ENCODE results near the gene CBLB. TPM values are rescaled to one million over a fixed set of nuclear protein-coding genes. Genes with fewer than 3 reads are reported as not detected.

The CBLB gene
- total and polyA plus RNA-seq, 2 experiments from 2014 or later: 36.6 to 41.9 TPM

DNA sequence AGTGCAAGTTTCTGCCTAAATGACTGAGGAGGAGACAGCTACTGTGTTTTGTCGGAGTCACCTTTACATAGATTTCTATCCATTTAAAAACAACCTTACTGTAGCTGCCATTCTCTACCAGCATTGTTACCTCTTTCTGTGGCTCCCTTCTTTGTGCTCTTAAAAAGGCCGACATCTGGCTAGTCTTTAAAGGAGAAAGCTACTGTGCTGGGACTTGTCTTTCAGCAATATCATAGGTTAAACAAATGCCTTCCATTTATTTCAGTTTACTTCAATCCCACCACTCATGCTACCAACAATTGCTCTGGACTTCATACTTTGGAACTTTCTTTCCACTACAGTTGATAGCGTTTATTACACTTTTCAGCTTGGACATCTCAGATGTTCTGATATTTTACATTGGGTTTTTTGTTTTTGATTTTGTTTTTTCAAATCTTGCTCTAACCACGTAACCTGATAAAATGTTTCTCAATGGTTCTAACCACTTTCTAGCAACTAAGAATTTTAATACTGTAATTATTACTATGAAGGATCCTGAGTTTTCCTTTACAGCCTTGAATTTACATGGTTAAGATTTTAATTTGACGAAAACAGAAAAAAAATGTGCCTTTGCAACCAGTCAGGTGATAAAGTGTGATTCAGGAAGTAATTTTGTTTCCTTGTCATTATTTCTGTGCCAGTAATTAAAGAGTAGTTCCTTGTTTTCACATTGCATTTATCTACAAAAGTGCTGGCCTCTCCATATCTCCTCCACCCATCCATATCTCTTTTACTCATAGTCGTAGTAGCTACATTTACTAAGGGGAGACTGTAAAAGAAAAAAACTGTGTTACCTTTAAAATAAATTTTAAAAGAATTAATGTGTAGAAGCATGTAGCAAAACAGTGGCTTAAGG lies 1.3 kb upstream of the CBLB start:
- peak overlapping the region; percentile 90 for H3K4me3 ChIP-seq
- H4K20me1 ChIP-seq (ENCODE audit: insufficient read depth): no peaks in the 10 kb centered on the region
- TF ChIP-seq EZH2phosphoT487 (IDR thresholded peaks at IDR 0.05; ENCODE audit: insufficient read depth, low read depth): no peak
- TF ChIP-seq EZH2 (IDR thresholded peaks at IDR 0.05; ENCODE audit: insufficient read depth, poor library complexity, severe bottlenecking): no peak
- H2AFZ ChIP-seq: peak overlapping the region; percentile 83
- H3K27me3 ChIP-seq (replicated peaks; ENCODE audit: insufficient read depth): no peaks in the 10 kb centered on the region
- no peaks in the 10 kb centered on the region for H3K9me2 ChIP-seq (ENCODE audit: insufficient read depth)
- H3K79me2 ChIP-seq (ENCODE audit: insufficient read depth): peaks cover 51% of the 10 kb centered on the region
- H3K9me3 ChIP-seq (ENCODE audit: low read depth): no peaks in the 10 kb centered on the region
- H3K27ac ChIP-seq: peak overlapping the region; percentile 95
- no peak for DNase-seq
- H3K4me2 ChIP-seq (ENCODE audit: unreplicated experiment): peak overlapping the region; percentile 89
- peak overlapping the region; percentile 96 for H3K9ac ChIP-seq
- peaks cover 38% of the 10 kb centered on the region for H3F3A ChIP-seq (ENCODE audit: insufficient read depth)
- WGBS, 2 experiments (ENCODE audit: low coverage in 1 of 2, low lambda C conversion rate in 2 of 2, missing lambda C conversion rate in 2 of 2): 66 to 67% methylated on average over 6 of the region's 6 CpGs
- peaks cover 23% of the 10 kb centered on the region for H3K4me1 ChIP-seq (ENCODE audit: insufficient read depth)
- peaks cover 12% of the 10 kb centered on the region; the same call in 1 of the 2 replicates for H3K36me3 ChIP-seq (ENCODE audit: low read depth)
- in situ Hi-C loops (cut with MboI): no loop called here

DNA sequence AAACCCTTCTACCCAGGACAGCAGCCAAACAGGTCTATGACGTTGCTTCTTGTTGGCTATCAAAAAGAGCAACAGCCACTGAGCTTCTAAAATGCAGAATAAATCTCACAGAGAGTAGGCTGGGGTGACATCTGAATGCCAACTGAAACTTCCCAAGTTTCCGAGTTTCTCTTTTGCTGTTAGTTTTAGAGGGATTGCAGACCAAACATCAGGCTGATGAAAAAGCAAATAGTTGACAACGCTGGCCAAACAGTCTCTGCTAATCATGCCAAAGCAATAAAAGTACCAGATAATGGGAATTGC lies 670 bp upstream of the CBLB start:
- DNase-seq: no peak
- TF ChIP-seq EZH2 (IDR thresholded peaks at IDR 0.05; ENCODE audit: insufficient read depth, poor library complexity, severe bottlenecking) (no peak), EZH2phosphoT487 (IDR thresholded peaks at IDR 0.05; ENCODE audit: insufficient read depth, low read depth) (no peak)
- peak overlapping the region; percentile 90 for H3K4me3 ChIP-seq
- H3K27ac ChIP-seq: peak overlapping the region; percentile 95
- peak overlapping the region; percentile 89 for H3K4me2 ChIP-seq (ENCODE audit: unreplicated experiment)
- no peaks in the 10 kb centered on the region for H3K27me3 ChIP-seq (replicated peaks; ENCODE audit: insufficient read depth)
- H3K9me3 ChIP-seq (ENCODE audit: low read depth): no peaks in the 10 kb centered on the region
- 0 out of 2 replicates have a peak, but pooled peaks cover under 1% of the 10 kb centered on the region for H4K20me1 ChIP-seq (ENCODE audit: insufficient read depth)
- H3K4me1 ChIP-seq (ENCODE audit: insufficient read depth): peaks cover 29% of the 10 kb centered on the region
- peak overlapping the region; percentile 83 for H2AFZ ChIP-seq
- H3F3A ChIP-seq (ENCODE audit: insufficient read depth): peaks cover 42% of the 10 kb centered on the region
- H3K9ac ChIP-seq: peak overlapping the region; percentile 96
- peaks cover 57% of the 10 kb centered on the region for H3K79me2 ChIP-seq (ENCODE audit: insufficient read depth)
- H3K9me2 ChIP-seq (ENCODE audit: insufficient read depth): no peaks in the 10 kb centered on the region
- 1 to 5% methylated on average over 3 of the region's 3 CpGs for WGBS, 2 experiments (ENCODE audit: low coverage in 1 of 2, low lambda C conversion rate in 2 of 2, missing lambda C conversion rate in 2 of 2)
- peaks cover 18% of the 10 kb centered on the region; the same call in 1 of the 2 replicates for H3K36me3 ChIP-seq (ENCODE audit: low read depth)
- in situ Hi-C loops (cut with MboI): no loop called here

- TF ChIP-seq EZH2 (IDR thresholded peaks at IDR 0.05; ENCODE audit: insufficient read depth, poor library complexity, severe bottlenecking) (no peak), EZH2phosphoT487 (IDR thresholded peaks at IDR 0.05; ENCODE audit: insufficient read depth, low read depth) (no peak)
- no peaks in the 10 kb centered on the region for H3K9me3 ChIP-seq (ENCODE audit: low read depth)
- WGBS, 2 experiments (ENCODE audit: low coverage in 1 of 2, low lambda C conversion rate in 2 of 2, missing lambda C conversion rate in 2 of 2): 0 to 2% methylated on average over 7 to 10 of the region's 28 CpGs
- H3K9ac ChIP-seq: peak overlapping the region; percentile 96
- in situ Hi-C loops (cut with MboI): no loop called here
- H3K9me2 ChIP-seq (ENCODE audit: insufficient read depth): no peaks in the 10 kb centered on the region
- H3K27ac ChIP-seq: peak overlapping the region; percentile 95
- 0 out of 2 replicates have a peak, but pooled peaks cover 3% of the 10 kb centered on the region for H4K20me1 ChIP-seq (ENCODE audit: insufficient read depth)
- peak overlapping the region; percentile 99 for H3K4me2 ChIP-seq (ENCODE audit: unreplicated experiment)
- peaks cover 68% of the 10 kb centered on the region for H3K79me2 ChIP-seq (ENCODE audit: insufficient read depth)
- no peaks in the 10 kb centered on the region for H3K27me3 ChIP-seq (replicated peaks; ENCODE audit: insufficient read depth)
- H3F3A ChIP-seq (ENCODE audit: insufficient read depth): peaks cover 42% of the 10 kb centered on the region
- DNase-seq: peak; percentile 81
- H3K36me3 ChIP-seq (ENCODE audit: low read depth): peaks cover 28% of the 10 kb centered on the region; the same call in 1 of the 2 replicates
- H3K4me3 ChIP-seq: peak overlapping the region; percentile 90
- peak overlapping the region; percentile 58 for H2AFZ ChIP-seq
- H3K4me1 ChIP-seq (ENCODE audit: insufficient read depth): peaks cover 40% of the 10 kb centered on the region
These were observed 426 bp downstream of the CBLB start for GRCh38 chr3:105868431-105868741.

- Histone ChIP-seq H3K36me3 (ENCODE audit: low read depth) (peaks cover 32% of the 10 kb centered on the region), H2AFZ (peak overlapping the region; percentile 58), H3K4me1 (ENCODE audit: insufficient read depth) (peaks cover 45% of the 10 kb centered on the region), H3K9ac (peak overlapping the region; percentile 96), H3K4me3 (peak overlapping the region; percentile 90), H3K27me3 (replicated peaks; ENCODE audit: insufficient read depth) (no peaks in the 10 kb centered on the region), H3K9me2 (ENCODE audit: insufficient read depth) (no peaks in the 10 kb centered on the region), H4K20me1 (ENCODE audit: insufficient read depth) (peaks cover 8% of the 10 kb centered on the region; the same call in 1 of the 2 replicates), H3K27ac (peak overlapping the region; percentile 95), H3K79me2 (ENCODE audit: insufficient read depth) (peaks cover 73% of the 10 kb centered on the region), H3K4me2 (ENCODE audit: unreplicated experiment) (peak overlapping the region; percentile 99), H3K9me3 (ENCODE audit: low read depth) (no peaks in the 10 kb centered on the region), H3F3A (ENCODE audit: insufficient read depth) (peaks cover 47% of the 10 kb centered on the region)
- in situ Hi-C loops (cut with MboI): no loop called here
- DNase-seq: peak; percentile 32
- 0 to 1% methylated on average over 16 of the region's 16 CpGs for WGBS, 2 experiments (ENCODE audit: low coverage in 1 of 2, low lambda C conversion rate in 2 of 2, missing lambda C conversion rate in 2 of 2)
- TF ChIP-seq EZH2 (IDR thresholded peaks at IDR 0.05; ENCODE audit: insufficient read depth, poor library complexity, severe bottlenecking): no peak
- no peak for TF ChIP-seq EZH2phosphoT487 (IDR thresholded peaks at IDR 0.05; ENCODE audit: insufficient read depth, low read depth)
These were observed 941 bp downstream of the CBLB start for GRCh38 chr3:105867712-105868430.
